CD4-positive, alpha-beta memory T cell (primary cell): ENCODE data around the gene OR2L13. TPM values are rescaled to one million over a fixed set of nuclear protein-coding genes. Genes with fewer than 3 reads are reported as not detected.

Experiments used
- CTCF ChIA-PET: fragments of 350-600 bp; sonication (Branson Sonifier 250); formaldehyde crosslinking; loops from one replicate; lab custom pipeline; 2021; ENCODE audit warnings: inconsistent platforms; ENCODE audit not compliant: partially characterized antibody; lab: Charles Lee
- POLR2A ChIA-PET: fragments of 350-600 bp; sonication (Branson Sonifier 250); formaldehyde crosslinking; loops from one replicate; lab custom pipeline; 2021; ENCODE audit not compliant: partially characterized antibody; lab: Charles Lee
- DNase-seq, 5 donors: peaks; one replicate each; pipeline versions ENCODE4 v3.0.0 to v3.0.0-alpha.2; 2020 to 2022; ENCODE audit warnings: mixed read lengths in 1 of 5
- H3K27ac ChIP-seq: one replicate; pipeline ENCODE4 v1.7.0; 2013; ENCODE audit warnings: low read depth, low read length
- H3K27me3 ChIP-seq: 2 replicates; pipeline ENCODE4 v1.7.0; 2013; ENCODE audit warnings: mild to moderate bottlenecking, low read length, moderate library complexity; ENCODE audit not compliant: insufficient read depth
- H3K36me3 ChIP-seq: 2 replicates; pipeline ENCODE4 v1.7.0; 2013; ENCODE audit warnings: mild to moderate bottlenecking, low read length, moderate library complexity; ENCODE audit not compliant: insufficient read depth
- H3K4me1 ChIP-seq: 2 replicates; pipeline ENCODE4 v1.7.0; 2013; ENCODE audit warnings: mild to moderate bottlenecking, low read length, moderate library complexity; ENCODE audit not compliant: insufficient read depth
- H3K4me3 ChIP-seq, 2 donors: one replicate each; pipeline ENCODE4 v1.7.0; 2013; ENCODE audit warnings: low read length in 2 of 2, mild to moderate bottlenecking in 1 of 2
- H3K9me3 ChIP-seq, 2 donors: one replicate each; pipeline ENCODE4 v1.7.0; 2013; ENCODE audit warnings: low read length in 2 of 2, control low read depth in 1 of 2; ENCODE audit not compliant: control insufficient read depth in 1 of 2
- H3K27ac Mint-ChIP-seq, 7 donors: one replicate each; pipeline ENCODE4 v1.8.0; 2020 to 2021; ENCODE audit warnings: mixed read lengths in 7 of 7, mild to moderate bottlenecking in 6 of 7, inconsistent platforms in 3 of 7, moderate library complexity in 3 of 7
- H3K27me3 Mint-ChIP-seq, 2 donors: one replicate each; pipeline ENCODE4 v1.8.0; 2020 to 2021; ENCODE audit warnings: mixed read lengths in 2 of 2
- H3K36me3 Mint-ChIP-seq, 2 donors: one replicate each; pipeline ENCODE4 v1.8.0; 2020 to 2021; ENCODE audit warnings: mixed read lengths in 2 of 2, inconsistent platforms in 1 of 2, mild to moderate bottlenecking in 1 of 2
- H3K4me1 Mint-ChIP-seq, 4 donors: one replicate each; pipeline ENCODE4 v1.8.0; 2020 to 2021; ENCODE audit warnings: mixed read lengths in 4 of 4, mild to moderate bottlenecking in 1 of 4
- H3K4me3 Mint-ChIP-seq, 8 donors: one replicate each; pipeline ENCODE4 v1.8.0; 2020 to 2021; ENCODE audit warnings: mixed read lengths in 8 of 8, mild to moderate bottlenecking in 7 of 8, moderate library complexity in 6 of 8, inconsistent platforms in 3 of 8
- H3K9me3 Mint-ChIP-seq, 8 donors: one replicate each; pipeline ENCODE4 v1.8.0; 2020 to 2021; ENCODE audit warnings: mixed read lengths in 8 of 8, mild to moderate bottlenecking in 5 of 8, inconsistent platforms in 3 of 8, moderate library complexity in 1 of 8
- intact Hi-C: fragments of 100-400 bp; cut with micrococcal nuclease; formaldehyde crosslinking; loops from one replicate; pipeline ENCODE4 v1.15.1; 2023
- polyA plus RNA-seq, 2 donors: library from polyadenylated mRNA; unstranded; fragments of 300-500 nt; fragmentation: Illumina TruSeq; gene quantifications; one replicate each; pipeline ENCODE4 v1.2.3, GENCODE V29; 2021
- total RNA-seq, 2 experiments: library from RNA; stranded (reverse); gene quantifications; one replicate each; pipeline ENCODE4 v1.2.3, GENCODE V29; 2021

The OR2L13 gene, protein sequence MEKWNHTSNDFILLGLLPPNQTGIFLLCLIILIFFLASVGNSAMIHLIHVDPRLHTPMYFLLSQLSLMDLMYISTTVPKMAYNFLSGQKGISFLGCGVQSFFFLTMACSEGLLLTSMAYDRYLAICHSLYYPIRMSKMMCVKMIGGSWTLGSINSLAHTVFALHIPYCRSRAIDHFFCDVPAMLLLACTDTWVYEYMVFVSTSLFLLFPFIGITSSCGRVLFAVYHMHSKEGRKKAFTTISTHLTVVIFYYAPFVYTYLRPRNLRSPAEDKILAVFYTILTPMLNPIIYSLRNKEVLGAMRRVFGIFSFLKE
- total RNA-seq (under 1 TPM in 1 of 2 experiments, not detected in 1; 0.17 TPM), polyA plus RNA-seq (not detected)

DNA sequence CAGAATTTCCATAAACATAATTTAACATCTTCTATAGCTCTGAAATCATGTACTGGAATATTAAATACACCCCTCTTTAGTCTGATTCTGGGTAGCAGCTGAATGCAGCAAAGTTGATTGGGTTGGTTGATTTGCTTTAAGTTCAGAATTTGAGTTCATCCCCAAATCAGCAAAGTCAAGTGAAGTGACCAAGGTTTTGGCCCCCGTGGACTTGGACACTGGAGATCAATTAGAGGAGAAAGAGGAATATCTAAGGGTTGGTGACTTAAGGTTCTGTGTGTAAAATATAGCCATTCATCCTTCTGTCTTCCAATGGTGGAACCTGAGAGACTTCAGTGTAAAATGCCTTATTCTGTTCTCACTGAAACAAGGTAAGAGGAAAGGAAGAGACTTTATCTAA, at the start of gene OR2L13:
Gene OR2L13, plus strand, starts transcription at position 301 of the 400 bp plus-strand sequence. CDS start 4,192 bp downstream, outside the sequence.
- Histone ChIP-seq H3K27ac (no peak within 1 kb of the TSS), H3K27me3 (no peaks in the 10 kb centered on the region), H3K4me3 (no peak within 1 kb of the TSS), H3K36me3 (no peaks in the 10 kb centered on the region), H3K4me1 (no peaks in the 10 kb centered on the region), H3K9me3 (no peaks in the 10 kb centered on the region)
- H3K4me3 Mint-ChIP-seq = no peak within 1 kb of the TSS
- no peaks in the 10 kb centered on the region for H3K36me3 Mint-ChIP-seq
- no peaks in the 10 kb centered on the region for H3K4me1 Mint-ChIP-seq
- H3K9me3 Mint-ChIP-seq = peaks cover 3 to 21% (median 7%) of the 10 kb centered on the region in 8 donors
- DNase-seq = no peak
- CTCF ChIA-PET = no interaction called here
- intact Hi-C loops = no loop called here
- POLR2A ChIA-PET = no interaction called here
- no peaks in the 10 kb centered on the region for H3K27me3 Mint-ChIP-seq
- H3K27ac Mint-ChIP-seq = no peak within 1 kb of the TSS

DNA sequence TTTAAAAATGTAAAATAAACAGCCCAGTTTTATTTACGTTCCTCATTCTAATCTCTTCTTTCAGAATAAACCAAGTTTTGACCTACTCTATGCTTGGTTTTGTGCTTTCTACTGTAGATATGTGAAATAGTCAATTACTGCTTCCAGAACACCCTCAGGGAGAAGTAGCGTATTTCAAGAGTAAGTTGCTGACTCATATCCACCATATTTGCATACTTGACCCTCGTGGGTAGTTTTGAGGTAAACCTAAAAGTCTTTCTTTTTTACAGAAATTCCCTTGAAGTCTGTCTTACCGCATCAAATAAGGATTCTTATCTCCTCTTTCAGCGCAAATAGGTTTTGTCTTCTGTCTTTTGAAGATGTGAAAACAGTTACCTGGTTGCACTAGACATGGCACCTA, 49.8 kb upstream of the OR2L13 start:
- H3K4me3 Mint-ChIP-seq = no peak overlapping the region
- H3K27me3 ChIP-seq = no peaks in the 10 kb centered on the region
- H3K9me3 ChIP-seq = no peaks in the 10 kb centered on the region
- H3K27ac ChIP-seq = no peak overlapping the region
- H3K4me3 ChIP-seq = no peak overlapping the region
- CTCF ChIA-PET = no interaction called here
- H3K4me1 ChIP-seq = no peaks in the 10 kb centered on the region
- H3K4me1 Mint-ChIP-seq = no peaks in the 10 kb centered on the region
- intact Hi-C loops = no loop called here
- peaks cover 3 to 31% (median 22%) of the 10 kb centered on the region in 8 donors for H3K9me3 Mint-ChIP-seq
- POLR2A ChIA-PET = no interaction called here
- H3K27ac Mint-ChIP-seq = no peak overlapping the region
- H3K27me3 Mint-ChIP-seq = no peaks in the 10 kb centered on the region
- H3K36me3 Mint-ChIP-seq = no peaks in the 10 kb centered on the region
- no peaks in the 10 kb centered on the region for H3K36me3 ChIP-seq
- no peak for DNase-seq

DNA sequence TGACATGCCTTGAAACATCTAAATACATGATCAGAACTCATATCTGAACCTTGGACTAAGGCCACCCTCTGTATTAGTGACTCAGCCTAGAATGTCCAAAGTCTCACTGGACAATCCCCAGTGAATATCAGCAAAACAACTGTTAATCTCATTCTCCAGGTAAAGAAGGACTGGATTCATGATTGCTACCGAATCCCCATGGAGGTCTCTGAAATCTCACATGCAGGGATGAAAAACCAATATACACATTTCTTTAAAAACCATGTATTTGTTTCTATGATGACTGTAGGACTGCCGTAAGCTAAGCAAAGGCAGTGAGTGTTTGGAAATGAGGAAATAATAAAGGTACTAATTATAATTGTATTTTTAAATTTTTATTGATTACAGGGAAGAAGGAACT, 48.4 kb upstream of the OR2L13 start, which contains the start of gene OR2L3:
Gene OR2L3, plus strand, starts transcription at position 301 of the 400 bp plus-strand sequence. CDS start 13,846 bp downstream, outside the sequence.
- intact Hi-C loops = no loop called here
- CTCF ChIA-PET = no interaction called here
- Mint-ChIP-seq H3K27ac (no peak within 1 kb of the TSS), H3K27me3 (no peaks in the 10 kb centered on the region), H3K4me3 (no peak within 1 kb of the TSS), H3K36me3 (no peaks in the 10 kb centered on the region), H3K9me3 (peaks cover 3 to 24% (median 20%) of the 10 kb centered on the region in 8 donors), H3K4me1 (no peaks in the 10 kb centered on the region)
- Histone ChIP-seq H3K4me1 (no peaks in the 10 kb centered on the region), H3K27me3 (no peaks in the 10 kb centered on the region), H3K27ac (no peak within 1 kb of the TSS), H3K36me3 (no peaks in the 10 kb centered on the region), H3K4me3 (no peak within 1 kb of the TSS), H3K9me3 (no peaks in the 10 kb centered on the region)
- POLR2A ChIA-PET = no interaction called here
- no peak for DNase-seq

DNA sequence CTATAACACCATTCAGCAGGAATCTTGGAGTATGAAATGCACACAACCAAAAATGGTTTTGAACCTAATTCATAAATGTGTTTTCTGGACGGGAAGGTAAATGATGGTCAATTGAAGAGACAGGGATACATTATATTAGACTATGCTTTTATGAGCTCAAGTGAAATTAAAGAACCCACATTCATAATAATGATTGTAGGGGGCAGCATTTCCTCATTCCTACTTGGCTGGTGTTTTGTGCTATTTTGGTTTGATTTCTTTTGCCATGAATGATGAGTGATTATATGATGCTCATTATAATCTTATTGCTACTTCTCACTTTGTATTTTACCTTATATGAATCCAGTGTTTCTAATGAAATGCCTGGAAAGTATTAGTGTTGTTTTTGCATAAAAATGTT, 48.0 kb upstream of the OR2L13 start:
- Histone ChIP-seq H3K27me3 (no peaks in the 10 kb centered on the region), H3K27ac (no peak overlapping the region), H3K36me3 (no peaks in the 10 kb centered on the region), H3K9me3 (no peaks in the 10 kb centered on the region), H3K4me3 (no peak overlapping the region), H3K4me1 (no peaks in the 10 kb centered on the region)
- no peaks in the 10 kb centered on the region for H3K36me3 Mint-ChIP-seq
- ChIA-PET POLR2A (no interaction called here), CTCF (no interaction called here)
- peaks cover 3 to 24% (median 20%) of the 10 kb centered on the region in 8 donors for H3K9me3 Mint-ChIP-seq
- H3K4me1 Mint-ChIP-seq = no peaks in the 10 kb centered on the region
- intact Hi-C loops = no loop called here
- H3K27me3 Mint-ChIP-seq = no peaks in the 10 kb centered on the region
- DNase-seq = no peak
- H3K4me3 Mint-ChIP-seq = no peak overlapping the region
- no peak overlapping the region for H3K27ac Mint-ChIP-seq

DNA sequence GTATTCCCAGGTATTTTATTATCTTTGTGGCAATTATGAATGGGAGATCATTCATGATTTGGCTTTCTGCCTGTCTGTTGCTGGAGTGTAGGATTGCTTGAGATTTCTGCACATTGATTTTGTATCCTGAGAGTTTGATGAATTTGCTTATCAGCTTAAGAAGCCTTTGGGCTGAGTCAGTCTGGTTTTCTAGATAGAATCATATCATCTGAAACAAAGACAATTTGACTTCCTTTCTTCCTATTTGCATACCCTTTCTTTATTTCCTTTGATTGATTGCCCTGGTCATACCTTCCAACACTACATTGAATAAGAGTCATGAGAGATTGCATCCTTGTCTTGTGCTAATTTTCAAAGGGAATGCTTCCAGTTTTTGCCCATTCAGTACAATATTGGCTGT, 40.3 kb upstream of the OR2L13 start:
- Mint-ChIP-seq H3K9me3 (peaks cover 5 to 29% (median 21%) of the 10 kb centered on the region in 8 donors), H3K36me3 (no peaks in the 10 kb centered on the region), H3K27me3 (no peaks in the 10 kb centered on the region), H3K4me1 (no peaks in the 10 kb centered on the region), H3K4me3 (no peak overlapping the region), H3K27ac (no peak overlapping the region)
- Histone ChIP-seq H3K4me3 (no peak overlapping the region), H3K27ac (no peak overlapping the region), H3K4me1 (no peaks in the 10 kb centered on the region), H3K36me3 (no peaks in the 10 kb centered on the region), H3K27me3 (no peaks in the 10 kb centered on the region), H3K9me3 (no peaks in the 10 kb centered on the region)
- POLR2A ChIA-PET = no interaction called here
- intact Hi-C loops = no loop called here
- CTCF ChIA-PET = no interaction called here
- no peak for DNase-seq

DNA sequence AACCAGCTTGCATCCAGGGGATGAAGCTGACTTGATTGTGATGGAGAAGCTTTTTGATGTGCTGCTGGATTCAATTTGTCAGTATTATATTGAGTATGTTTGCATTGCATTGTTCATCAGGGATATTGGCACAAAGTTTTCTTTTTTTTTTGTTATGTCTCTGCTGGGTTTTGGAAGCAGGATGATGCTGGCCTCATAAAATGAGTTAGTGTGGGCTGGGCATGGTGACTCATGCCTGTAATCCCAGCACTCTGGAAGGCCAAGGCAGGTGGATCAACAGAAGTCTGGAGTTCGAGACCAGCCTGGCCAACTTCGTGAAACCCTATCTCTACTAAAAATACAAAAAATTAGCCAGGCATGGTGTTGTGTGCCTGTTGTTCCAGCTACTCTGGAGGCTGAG, 39.7 kb upstream of the OR2L13 start:
- no peaks in the 10 kb centered on the region for H3K4me1 Mint-ChIP-seq
- ChIA-PET POLR2A (no interaction called here), CTCF (no interaction called here)
- peaks cover 5 to 29% (median 21%) of the 10 kb centered on the region in 8 donors for H3K9me3 Mint-ChIP-seq
- no peaks in the 10 kb centered on the region for H3K27me3 ChIP-seq
- no peak overlapping the region for H3K27ac Mint-ChIP-seq
- H3K4me1 ChIP-seq = no peaks in the 10 kb centered on the region
- H3K4me3 Mint-ChIP-seq = no peak overlapping the region
- no peak overlapping the region for H3K27ac ChIP-seq
- no peaks in the 10 kb centered on the region for H3K27me3 Mint-ChIP-seq
- no peaks in the 10 kb centered on the region for H3K9me3 ChIP-seq
- H3K4me3 ChIP-seq = no peak overlapping the region
- H3K36me3 ChIP-seq = no peaks in the 10 kb centered on the region
- no peak for DNase-seq
- intact Hi-C loops = no loop called here
- no peaks in the 10 kb centered on the region for H3K36me3 Mint-ChIP-seq

DNA sequence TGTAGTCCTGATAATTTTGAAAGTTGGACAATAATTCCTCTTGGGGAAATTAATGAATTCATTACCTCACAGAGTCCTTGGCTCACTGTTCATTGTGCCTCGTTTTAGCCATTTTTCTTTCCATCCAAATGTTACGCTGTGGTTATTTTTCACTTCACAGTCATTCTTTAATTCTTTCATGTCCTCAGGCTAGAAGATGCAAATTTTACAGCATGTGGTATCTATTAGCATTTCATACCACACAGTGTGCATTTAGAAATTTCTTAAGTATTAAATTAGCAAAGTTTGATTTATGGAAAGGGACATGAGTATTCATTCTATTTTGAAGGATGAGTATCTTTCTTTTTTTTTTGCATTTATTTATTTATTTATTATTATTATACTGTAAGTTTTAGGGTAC, 29.9 kb upstream of the OR2L13 start:
- Histone ChIP-seq H3K27ac (no peak overlapping the region), H3K9me3 (no peaks in the 10 kb centered on the region), H3K27me3 (no peaks in the 10 kb centered on the region), H3K4me1 (no peaks in the 10 kb centered on the region), H3K36me3 (no peaks in the 10 kb centered on the region), H3K4me3 (no peak overlapping the region)
- POLR2A ChIA-PET = no interaction called here
- CTCF ChIA-PET = no interaction called here
- peaks cover 0 to 22% (median 11%) of the 10 kb centered on the region in 8 donors for H3K9me3 Mint-ChIP-seq
- no peak overlapping the region for H3K27ac Mint-ChIP-seq
- H3K4me1 Mint-ChIP-seq = no peaks in the 10 kb centered on the region
- DNase-seq = no peak
- no peaks in the 10 kb centered on the region for H3K27me3 Mint-ChIP-seq
- no peak overlapping the region for H3K4me3 Mint-ChIP-seq
- intact Hi-C loops = no loop called here
- H3K36me3 Mint-ChIP-seq = no peaks in the 10 kb centered on the region
